ENCODE results near the gene CACNB3.

DNA sequence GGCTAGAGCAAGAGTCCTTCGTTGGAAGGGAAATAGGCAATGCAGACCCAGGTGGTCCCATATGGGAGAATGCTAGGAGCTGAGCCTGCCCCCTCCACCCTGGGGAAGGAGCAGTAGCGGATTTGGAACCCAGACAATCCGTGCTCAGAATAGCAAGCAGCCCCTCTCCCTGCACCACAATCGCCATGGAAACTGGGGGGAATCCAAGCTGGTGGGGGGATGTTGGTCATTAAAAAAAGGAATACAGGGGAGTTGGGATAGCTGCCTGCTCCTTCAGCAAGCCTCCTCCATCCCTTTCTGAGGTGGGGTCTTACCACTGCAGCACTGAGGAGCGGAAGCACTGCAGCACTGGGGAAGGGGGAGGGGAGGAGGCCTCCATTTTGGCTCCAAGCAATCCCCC is 44.5 kb downstream of the CACNB3 start:
- TF ChIP-seq EZH2 (IDR thresholded peaks at IDR 0.05; ENCODE audit: borderline replicate concordance) (no peak), CTCF (IDR thresholded peaks at IDR 0.05; ENCODE audit: poor library complexity) (no peak)
